T-helper 1 cell (primary cell): ENCODE measurements around the gene KCNN2.
"Not testable (repeated sequence)": the region's sequence is repeated elsewhere in the genome, so short reads cannot be mapped to it uniquely, and the experiment has no call there.

Experiments used
- DNase-seq, 5 donors: peaks; one replicate each; pipeline ENCODE4 v3.0.0-alpha.2; 2012 to 2020

Gene KCNN2

DNA sequence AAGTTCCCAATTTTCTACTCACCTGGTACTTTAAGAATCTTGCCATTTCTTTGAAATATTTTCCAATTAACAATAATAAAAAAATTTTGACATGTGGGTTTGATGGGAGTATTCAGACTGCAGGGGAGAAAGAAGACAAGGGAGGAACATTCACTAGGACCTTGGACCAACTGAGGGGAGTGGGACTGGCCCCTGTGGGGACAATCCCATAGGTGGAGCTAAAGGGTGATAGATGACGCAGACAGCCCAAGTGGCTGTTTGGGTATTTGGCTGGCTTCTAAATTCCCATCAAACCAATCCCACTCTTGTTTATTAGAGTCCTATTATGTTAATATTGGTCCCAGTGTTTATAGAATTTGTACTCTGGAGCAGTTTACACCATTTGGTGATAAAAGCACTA lies 65.3 kb downstream of the KCNN2 start:
- DNase-seq, result no peak

- no peak for DNase-seq
Observed at GRCh38 chr5:114430532-114430931, 68.7 kb downstream of the KCNN2 start.

GRCh38 chr5:114432684-114433083 lies 70.8 kb downstream of the KCNN2 start:
- DNase-seq, result not testable (repeated sequence)

DNA sequence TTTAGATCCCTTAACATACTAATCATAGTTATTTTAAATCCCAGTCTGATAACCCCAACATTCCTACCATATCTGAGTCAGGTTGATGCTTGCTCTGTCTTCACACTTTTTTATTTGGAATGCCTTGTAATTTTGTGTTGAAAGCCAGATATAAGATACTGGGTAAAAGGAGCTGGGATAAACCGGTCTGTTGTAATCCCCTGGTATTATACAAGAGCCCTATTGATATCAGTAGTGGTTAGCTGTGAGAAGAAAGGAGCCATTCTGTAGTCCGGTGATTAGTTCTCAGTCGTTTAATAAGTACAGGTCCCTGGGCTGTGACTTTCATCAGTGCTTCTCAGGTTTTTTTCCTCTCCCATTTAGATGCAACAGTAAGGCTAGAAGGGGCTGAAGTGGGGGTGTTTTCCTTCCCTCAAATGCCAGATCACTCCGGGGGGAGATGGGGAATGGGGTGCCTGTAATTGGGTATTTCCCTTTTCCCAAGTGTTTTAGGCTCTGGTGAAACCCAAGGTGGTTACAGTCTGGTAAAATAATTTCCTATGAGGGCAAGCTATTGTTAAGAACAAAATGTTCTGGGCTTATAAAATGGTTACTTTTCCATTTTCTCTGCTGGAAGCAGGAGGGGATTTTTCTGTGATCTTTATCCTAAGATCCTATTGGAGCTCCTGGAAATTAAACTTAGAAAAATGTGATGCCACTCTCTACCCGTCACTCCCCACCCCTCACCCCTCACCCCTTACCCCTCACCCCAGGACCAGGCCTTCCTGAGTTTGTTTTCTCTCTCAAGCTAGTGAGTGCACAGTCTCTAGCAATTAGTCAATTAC lies 72.7 kb downstream of the KCNN2 start:
- no peak for DNase-seq

DNA sequence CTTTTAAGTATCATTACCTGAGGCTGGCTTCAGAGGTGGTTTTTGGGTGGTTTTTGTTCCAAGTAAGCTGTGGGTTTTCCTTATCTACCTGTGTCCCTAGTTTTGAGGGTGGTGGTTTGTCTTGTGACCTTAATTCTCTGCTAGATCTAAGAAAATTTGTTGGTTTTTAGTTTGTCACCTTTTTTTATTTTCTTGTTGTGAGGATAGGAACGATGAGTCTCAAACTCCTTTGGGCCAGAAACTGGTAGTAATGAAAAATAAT lies 73.3 kb downstream of the KCNN2 start:
- no peak for DNase-seq

DNA sequence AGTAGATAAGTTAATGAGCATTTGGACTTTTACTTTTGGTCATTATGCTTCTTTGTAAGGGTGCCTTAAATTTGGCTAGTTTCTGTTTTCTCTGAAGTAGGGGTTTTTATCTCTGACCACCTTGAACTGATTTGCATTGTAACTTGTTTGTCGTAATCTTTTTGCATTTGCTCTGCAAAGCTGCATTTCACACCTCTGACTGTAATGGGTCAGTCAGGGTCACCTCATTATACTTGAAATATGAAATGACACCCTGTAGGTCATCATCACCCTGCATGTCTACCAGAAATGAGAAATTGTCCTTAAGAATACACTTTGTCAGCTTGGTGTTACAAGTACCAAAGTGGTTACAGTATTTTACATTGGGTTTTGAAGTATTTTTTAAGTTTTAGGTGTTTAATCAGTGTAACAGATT lies 74.0 kb downstream of the KCNN2 start:
- DNase-seq, result no peak

DNA sequence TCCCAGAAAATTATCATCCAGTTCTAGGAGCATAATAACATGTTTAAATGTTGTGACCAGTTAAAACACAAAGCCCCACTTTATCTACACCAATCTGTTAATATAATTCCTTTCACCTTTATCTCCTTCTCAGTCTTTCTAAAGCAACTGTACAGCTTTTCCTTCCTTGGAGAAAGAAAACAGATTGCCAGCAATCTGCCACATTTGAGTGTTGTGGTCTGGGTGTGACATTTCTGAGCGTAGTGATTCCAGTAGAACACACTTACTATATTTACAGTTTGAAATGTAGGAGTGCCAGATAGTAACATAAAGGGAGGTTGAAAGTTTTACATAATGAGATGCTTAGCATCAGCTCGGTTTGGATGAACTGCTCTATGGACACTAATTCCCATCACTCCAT lies 76.1 kb downstream of the KCNN2 start:
- no peak for DNase-seq

DNA sequence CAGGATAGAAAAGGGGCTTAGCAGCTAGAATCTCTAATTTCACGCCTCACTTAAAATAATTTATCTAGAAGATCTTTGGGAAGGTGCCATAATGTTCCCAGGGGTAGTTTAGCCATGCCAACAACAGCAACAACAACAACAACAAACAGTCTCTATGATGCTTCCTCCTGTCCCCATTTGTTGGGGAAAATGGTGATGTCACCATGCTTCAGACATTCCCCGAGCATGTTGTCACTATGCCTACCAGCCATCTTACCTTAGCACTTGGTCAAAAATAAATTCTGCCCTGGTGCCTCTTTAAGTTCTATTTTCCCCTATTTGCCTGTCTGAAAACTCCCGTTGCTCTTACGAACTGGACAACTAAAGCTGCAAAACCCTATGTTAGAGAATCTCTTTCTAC lies 76.6 kb downstream of the KCNN2 start:
- no peak for DNase-seq

- DNase-seq, result no peak
Observed at GRCh38 chr5:114447084-114447773, 85.4 kb downstream of the KCNN2 start.

- no peak for DNase-seq
Observed at GRCh38 chr5:114448481-114448880, 86.6 kb downstream of the KCNN2 start.

GRCh38 chr5:114449860-114450421 lies 88.1 kb downstream of the KCNN2 start:
- DNase-seq, result peak in 2 of 5 donors; percentile 8 to 21

- DNase-seq, result no peak
Observed at GRCh38 chr5:114450437-114450836, 88.6 kb downstream of the KCNN2 start.

DNA sequence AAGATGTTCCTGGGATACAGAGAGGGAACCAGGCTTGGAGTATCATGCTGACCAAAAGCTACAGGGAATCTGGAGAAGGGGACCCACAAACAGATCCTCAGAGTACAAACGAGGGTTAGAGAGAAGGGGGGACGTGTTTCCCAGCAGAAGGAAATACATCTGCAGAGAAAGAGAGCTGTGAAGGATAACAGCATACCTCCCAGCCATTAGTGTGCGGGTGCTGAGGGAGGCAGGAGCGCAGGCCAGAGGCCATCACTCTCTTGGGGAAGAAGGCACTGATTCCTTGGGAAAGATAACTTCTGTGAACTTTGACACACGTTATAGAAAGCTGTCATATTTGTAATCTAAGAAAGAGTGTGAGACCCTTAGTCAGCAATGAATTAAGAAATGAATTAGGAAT lies 96.9 kb downstream of the KCNN2 start:
- DNase-seq, result no peak

- DNase-seq, result no peak
Observed at GRCh38 chr5:114467171-114467570, 105.3 kb downstream of the KCNN2 start.

- no peak for DNase-seq
Observed at GRCh38 chr5:114467729-114468128, 105.9 kb downstream of the KCNN2 start.

DNA sequence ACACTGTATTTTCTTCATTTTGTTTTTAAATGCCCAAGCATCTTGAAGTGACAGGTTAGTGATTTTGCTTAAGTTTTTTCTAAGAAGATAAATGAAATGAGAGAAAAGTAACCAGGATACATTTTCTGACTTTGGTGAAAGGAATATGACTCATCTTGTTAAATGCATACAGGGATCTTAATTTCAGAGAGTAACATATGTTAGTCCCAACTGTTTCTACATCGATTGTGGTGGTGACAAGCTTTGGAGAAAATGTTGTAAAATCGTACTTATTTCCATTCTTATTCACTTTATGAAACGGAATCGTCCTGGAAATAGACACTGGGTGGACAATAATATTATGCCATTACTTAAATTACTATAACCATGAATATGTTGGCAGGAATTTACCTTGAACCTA lies 107.5 kb downstream of the KCNN2 start:
- DNase-seq, result no peak

- no peak for DNase-seq
Observed at GRCh38 chr5:114471529-114471928, 109.7 kb downstream of the KCNN2 start.

DNA sequence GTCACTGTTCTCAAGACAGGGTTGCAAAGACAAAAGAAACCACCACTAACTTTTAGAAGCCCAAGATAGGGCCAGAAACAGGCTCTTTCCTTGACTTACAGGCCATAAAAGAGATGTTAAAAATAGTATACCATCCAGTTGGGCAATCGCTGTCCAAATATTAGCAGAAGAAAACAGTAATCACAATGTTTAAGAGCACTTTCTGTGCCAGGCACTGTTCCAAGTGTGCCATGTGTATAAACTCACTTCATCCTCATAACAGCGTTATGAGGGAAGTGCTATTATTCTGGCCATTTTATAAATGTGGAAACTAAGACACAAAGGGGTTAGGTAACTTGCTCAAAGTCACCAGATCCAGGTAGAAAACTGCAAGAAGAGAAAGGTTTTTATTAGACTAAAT lies 111.7 kb downstream of the KCNN2 start:
- no peak for DNase-seq

GRCh38 chr5:114477816-114478334 lies 116.0 kb downstream of the KCNN2 start:
- no peak for DNase-seq

GRCh38 chr5:114500756-114501155 lies 138.9 kb downstream of the KCNN2 start:
- no peak for DNase-seq

DNA sequence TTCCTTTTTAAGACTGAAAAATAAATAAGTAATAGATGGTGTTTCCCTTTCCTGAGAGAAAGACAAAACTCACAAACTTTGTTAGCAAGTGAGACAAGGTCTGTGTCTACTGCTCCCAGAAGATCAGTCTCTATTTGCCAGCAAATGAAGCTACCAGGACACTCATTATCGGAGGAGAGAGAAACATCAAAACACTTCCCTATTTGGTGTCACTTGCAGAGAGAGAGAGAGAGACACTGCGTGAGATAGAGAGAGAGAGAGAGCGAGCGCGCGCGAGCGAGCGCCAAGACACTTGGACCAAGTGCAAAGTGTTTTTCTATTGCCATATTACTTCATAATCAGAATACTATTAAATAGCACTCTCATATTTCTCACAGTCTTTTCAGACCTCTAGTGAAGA lies 142.7 kb downstream of the KCNN2 start:
- DNase-seq, result no peak

- no peak for DNase-seq
Observed at GRCh38 chr5:114524221-114524620, 162.4 kb downstream of the KCNN2 start.

DNA sequence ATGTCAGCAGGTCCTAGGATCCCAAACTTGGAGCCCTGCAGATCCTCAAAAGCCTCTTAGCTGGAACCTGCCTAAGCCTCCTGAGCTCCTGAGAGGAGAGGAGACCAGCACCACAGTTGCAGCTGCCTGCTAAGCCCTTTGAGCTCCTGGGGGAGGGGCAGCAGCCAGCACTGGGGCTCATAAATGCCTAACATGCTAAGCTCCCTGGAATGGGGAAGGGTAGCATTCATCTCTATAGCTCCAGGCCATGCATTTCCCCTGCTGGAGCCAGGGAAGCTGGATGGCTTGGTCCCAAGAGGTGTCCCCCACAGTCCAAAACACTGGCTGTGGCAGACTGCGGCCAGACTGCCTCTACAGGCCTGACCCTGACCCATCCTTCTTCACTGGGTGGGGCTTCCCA lies 182.7 kb downstream of the KCNN2 start:
- DNase-seq, result no peak
